ENCODE measurements around the gene TARM1. TPM values are rescaled to one million over a fixed set of nuclear protein-coding genes. Genes with fewer than 3 reads are reported as not detected.
"Not testable (repeated sequence)": the region's sequence is repeated elsewhere in the genome, so short reads cannot be mapped to it uniquely, and the experiment has no call there.

Gene TARM1
- total RNA-seq, 6 experiments from 2014 or later = not detected

DNA sequence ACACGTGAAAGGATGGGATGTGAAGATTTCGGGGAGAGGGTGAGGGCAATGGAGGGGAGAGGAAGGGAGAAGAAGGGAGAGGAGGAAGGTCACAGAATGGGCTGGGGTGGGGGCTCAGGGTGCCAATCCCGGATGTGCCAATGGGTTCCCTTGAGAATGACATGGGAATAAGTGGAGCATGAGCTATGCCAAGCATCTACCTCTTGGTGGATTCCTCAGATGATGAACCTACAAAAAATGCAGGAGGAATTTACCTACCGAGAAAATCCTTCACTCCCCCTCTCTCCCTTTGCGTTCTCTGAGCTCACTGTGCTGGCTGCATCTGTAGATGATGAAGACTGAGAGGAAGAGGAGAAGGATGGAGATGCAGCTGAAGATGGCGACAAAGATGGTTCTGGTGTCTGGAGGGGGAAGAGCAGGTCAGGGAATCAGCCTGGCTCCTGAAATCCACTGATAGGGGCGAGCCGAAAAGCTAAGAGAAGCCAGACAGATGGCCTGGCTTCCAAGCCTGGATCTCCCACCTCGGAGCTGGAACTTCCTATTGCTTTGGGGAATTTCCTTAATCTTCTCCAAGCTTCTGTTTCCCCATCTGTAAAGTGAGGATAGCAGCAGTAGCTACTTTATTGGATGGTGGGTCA, 39.1 kb downstream of the TARM1 start:
- Mint-ChIP-seq H3K36me3 (ENCODE audit: low read depth) (no peaks in the 10 kb centered on the region), H3K27ac (peak overlapping the region; percentile 34; the same call in 1 of the 2 replicates), H3K4me3 (peak overlapping the region; percentile 60), H3K27me3 (ENCODE audit: insufficient read depth) (peaks cover 10% of the 10 kb centered on the region), H3K9me3 (no peaks in the 10 kb centered on the region), H3K4me1 (ENCODE audit: low read depth) (peaks cover 11% of the 10 kb centered on the region)
- no peak for DNase-seq
- TF ChIP-seq CTCF (IDR thresholded peaks at IDR 0.05) = no peak

DNA sequence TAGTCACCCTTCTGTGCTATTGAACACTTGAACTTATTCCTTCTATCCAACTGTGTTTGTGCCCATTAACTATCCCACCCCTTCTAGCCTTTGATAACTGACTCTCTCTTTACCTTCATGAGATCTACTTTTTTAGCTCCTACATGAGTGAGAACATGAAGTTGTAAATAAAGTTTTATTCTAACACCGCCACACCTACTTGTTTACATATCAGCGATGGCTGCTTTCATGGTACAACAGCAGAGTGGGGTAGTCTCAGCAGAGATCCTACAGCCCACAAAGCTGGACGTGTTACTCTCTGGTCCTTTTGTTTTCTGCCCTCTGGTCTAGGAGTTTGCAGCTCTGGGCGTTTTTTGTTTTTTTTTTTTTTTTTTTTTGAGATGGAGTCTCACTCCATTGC, 41.2 kb downstream of the TARM1 start:
- Mint-ChIP-seq H3K36me3 (ENCODE audit: low read depth) (peaks cover 4% of the 10 kb centered on the region; the same call in 1 of the 2 replicates), H3K27me3 (ENCODE audit: insufficient read depth) (peaks cover 4% of the 10 kb centered on the region), H3K27ac (no peak overlapping the region), H3K4me3 (no peak overlapping the region), H3K9me3 (no peaks in the 10 kb centered on the region), H3K4me1 (ENCODE audit: low read depth) (peaks cover 27% of the 10 kb centered on the region)
- no peak for TF ChIP-seq CTCF (IDR thresholded peaks at IDR 0.05)
- DNase-seq = no peak

- not testable (repeated sequence) for H3K4me3 Mint-ChIP-seq; H3K27me3 Mint-ChIP-seq (ENCODE audit: insufficient read depth); DNase-seq; H3K36me3 Mint-ChIP-seq (ENCODE audit: low read depth); H3K9me3 Mint-ChIP-seq
- Mint-ChIP-seq H3K4me1 (ENCODE audit: low read depth) (peaks cover 23% of the 10 kb centered on the region), H3K27ac (peak overlapping the region; percentile 18)
Observed at GRCh38 chr19:54036542-54036941, 44.6 kb downstream of the TARM1 start.

DNA sequence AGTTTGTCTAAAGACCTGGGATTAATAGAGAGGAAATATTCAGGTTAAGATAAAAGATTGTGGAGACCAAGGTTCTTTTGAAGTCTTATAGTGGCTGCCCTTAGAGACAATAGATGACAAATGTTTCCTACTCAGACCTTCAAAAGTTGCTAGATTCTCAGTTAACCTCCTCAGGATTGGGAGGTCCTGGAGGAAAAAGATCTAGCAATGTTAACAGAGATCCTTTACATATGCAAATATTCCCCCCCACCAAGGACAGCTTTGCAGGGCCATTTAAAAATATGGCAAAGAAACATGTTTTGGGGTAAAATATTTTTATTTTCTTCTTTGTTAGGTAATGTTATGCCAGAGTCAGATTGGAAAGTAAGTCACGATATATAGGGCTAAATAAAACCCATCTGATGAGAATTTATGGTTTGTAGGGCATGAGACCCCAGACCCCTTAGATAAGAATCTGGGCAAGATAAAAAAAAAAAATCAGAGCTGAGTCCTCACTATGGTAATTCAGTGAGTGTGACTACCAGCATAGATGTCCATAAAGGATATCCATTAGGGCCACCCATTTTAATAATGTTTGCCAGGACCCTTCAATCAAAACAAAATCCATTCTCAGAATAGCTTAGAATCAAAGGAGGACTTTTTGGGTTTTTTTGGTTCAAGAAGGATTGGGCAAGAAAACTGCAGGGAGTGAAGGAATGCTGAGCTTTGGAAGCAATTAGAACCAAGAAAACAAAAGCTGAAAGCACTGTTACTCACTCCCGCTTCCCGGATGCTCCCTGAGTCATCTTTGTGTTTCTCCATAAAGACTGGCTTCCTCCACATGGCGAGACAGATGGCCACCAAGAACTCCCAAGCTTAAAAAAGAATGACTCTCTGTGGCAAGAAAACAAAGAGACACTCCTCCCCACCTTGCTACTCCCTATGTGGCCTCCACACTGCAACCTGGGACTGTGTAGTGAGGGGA, 45.7 kb downstream of the TARM1 start:
- peaks cover 4% of the 10 kb centered on the region; the same call in 1 of the 2 replicates for H3K36me3 Mint-ChIP-seq (ENCODE audit: low read depth)
- H3K4me1 Mint-ChIP-seq (ENCODE audit: low read depth) = peaks cover 32% of the 10 kb centered on the region
- H3K4me3 Mint-ChIP-seq = peak overlapping the region; percentile 66
- peak; percentile 84 for DNase-seq
- no peak for TF ChIP-seq CTCF (IDR thresholded peaks at IDR 0.05)
- H3K9me3 Mint-ChIP-seq = no peaks in the 10 kb centered on the region
- H3K27me3 Mint-ChIP-seq (ENCODE audit: insufficient read depth) = no peaks in the 10 kb centered on the region; the same call in 1 of the 2 replicates
- peak overlapping the region; percentile 91 for H3K27ac Mint-ChIP-seq

- peak; percentile 33 for DNase-seq
- H3K27me3 Mint-ChIP-seq (ENCODE audit: insufficient read depth) = peaks cover 2% of the 10 kb centered on the region; the same call in 1 of the 2 replicates
- TF ChIP-seq CTCF (IDR thresholded peaks at IDR 0.05) = peak; percentile 78
- peaks cover 32% of the 10 kb centered on the region for H3K4me1 Mint-ChIP-seq (ENCODE audit: low read depth)
- H3K27ac Mint-ChIP-seq = 0 out of 2 replicates have a peak overlapping the region, but pooled peaks have one; percentile 23
- H3K4me3 Mint-ChIP-seq = peak overlapping the region; percentile 78
- no peaks in the 10 kb centered on the region for H3K9me3 Mint-ChIP-seq
- peaks cover 3% of the 10 kb centered on the region; the same call in 1 of the 2 replicates for H3K36me3 Mint-ChIP-seq (ENCODE audit: low read depth)
Observed at GRCh38 chr19:54030895-54031586, 50.1 kb downstream of the TARM1 start.

Measured in HFFc6 (cell line).